Natural killer cell (primary cell): ENCODE data around the gene B3GNT4. TPM values are rescaled to one million over a fixed set of nuclear protein-coding genes. Genes with fewer than 3 reads are reported as not detected.
A peak's percentile ranks its signal among the peaks of the same experiment; 100 is the strongest.

Experiments
- ATAC-seq, 3 donors: fragments of 150-1000 bp in 2 of 3; fragments of 200-7000 bp in 1 of 3; cut with Tn5 transposase; 1 replicate in 1 of 3; 2 replicates in 2 of 3; pipeline ENCODE4 v1.10.0; 2021; ENCODE audit warnings: mild to moderate bottlenecking in 2 of 3, moderate library complexity in 2 of 3
- DNase-seq, 2 donors: peaks; one replicate each; pipeline versions ENCODE4 v3.0.0 to v3.0.0-alpha.2; 2013 to 2021; ENCODE audit warnings: mixed read lengths in 1 of 2
- H3K27ac ChIP-seq: one replicate; pipeline ENCODE4 v1.5.1; 2013; ENCODE audit warnings: mild to moderate bottlenecking, low read length
- H3K27me3 ChIP-seq: one replicate; pipeline ENCODE4 v1.6.1; 2013; ENCODE audit warnings: low read length; ENCODE audit not compliant: control insufficient read depth, insufficient read depth
- H3K36me3 ChIP-seq: one replicate; pipeline ENCODE4 v1.6.1; 2013; ENCODE audit warnings: low read length; ENCODE audit not compliant: control insufficient read depth, insufficient read depth
- H3K4me1 ChIP-seq: one replicate; pipeline ENCODE4 v1.6.1; 2013; ENCODE audit warnings: low read length; ENCODE audit not compliant: control insufficient read depth, insufficient read depth
- H3K4me3 ChIP-seq: one replicate; pipeline ENCODE4 v1.5.1; 2013; ENCODE audit warnings: low read length
- H3K9me3 ChIP-seq: one replicate; pipeline ENCODE4 v1.6.1; 2013; ENCODE audit warnings: low read length; ENCODE audit not compliant: control insufficient read depth, insufficient read depth
- H3K27ac Mint-ChIP-seq, 2 donors: one replicate each; pipeline ENCODE4 v1.8.0; 2022; ENCODE audit warnings: mild to moderate bottlenecking in 2 of 2, mixed read lengths in 2 of 2, moderate library complexity in 1 of 2
- H3K27me3 Mint-ChIP-seq, 2 donors: one replicate each; pipeline ENCODE4 v1.8.0; 2022; ENCODE audit warnings: low read depth in 2 of 2, mixed read lengths in 2 of 2
- H3K36me3 Mint-ChIP-seq: one replicate; pipeline ENCODE4 v1.8.0; 2022; ENCODE audit warnings: mixed read lengths
- H3K4me1 Mint-ChIP-seq, 2 donors: one replicate each; pipeline ENCODE4 v1.8.0; 2022; ENCODE audit warnings: mixed read lengths in 2 of 2
- H3K4me3 Mint-ChIP-seq: one replicate; pipeline ENCODE4 v1.8.0; 2022; ENCODE audit warnings: mild to moderate bottlenecking, moderate library complexity, mixed read lengths
- H3K9me3 Mint-ChIP-seq, 2 donors: one replicate each; pipeline ENCODE4 v1.8.0; 2022; ENCODE audit warnings: mixed read lengths in 2 of 2
- CTCF ChIP-seq: fragments of 200-600 bp; IDR thresholded peaks from one replicate; pipeline ENCODE4 v1.8.0; 2022; ENCODE audit warnings: antibody characterized with exemption
- whole genome bisulfite sequencing: methylation state at CpG from one replicate; pipeline ENCODE4 v1.1.7; 2013; ENCODE audit warnings: missing lambda C conversion rate; ENCODE audit not compliant: insufficient coverage; 5-methylcytosine and 5-hydroxymethylcytosine counted together
- intact Hi-C: fragments of 100-400 bp; cut with micrococcal nuclease; formaldehyde crosslinking; loops from one replicate; pipeline ENCODE4 v1.14.2; 2022
- total RNA-seq, 4 donors: library from RNA; stranded (reverse); fragments of 120-200 nt in 1 of 4; gene quantifications; one replicate each; pipeline versions ENCODE4 v1.2.3 to v1.2.4, GENCODE V29; 2013 to 2022

Gene B3GNT4
- total RNA-seq, 3 donors from 2014 or later (not counting 1 experiment from before 2014, with no cell fraction given): 0.25 to 0.68 (median 0.34) TPM

- Histone ChIP-seq H3K4me3 (no peak overlapping the region), H3K9me3 (no peaks in the 10 kb centered on the region), H3K27me3 (no peaks in the 10 kb centered on the region), H3K27ac (no peak overlapping the region), H3K36me3 (no peaks in the 10 kb centered on the region), H3K4me1 (peaks cover 11% of the 10 kb centered on the region)
- H3K36me3 Mint-ChIP-seq: no peaks in the 10 kb centered on the region
- intact Hi-C loops: no loop called here
- ATAC-seq: no peak
- WGBS: 94% methylated on average over 34 of the region's 34 CpGs
- H3K4me3 Mint-ChIP-seq: no peak overlapping the region
- no peaks in the 10 kb centered on the region for H3K9me3 Mint-ChIP-seq
- no peak overlapping the region for H3K27ac Mint-ChIP-seq
- no peak for DNase-seq
- H3K4me1 Mint-ChIP-seq: peaks cover 12 to 13% of the 10 kb centered on the region in 2 donors
- no peak for TF ChIP-seq CTCF
- H3K27me3 Mint-ChIP-seq: no peaks in the 10 kb centered on the region
These were observed 13.7 kb upstream of the B3GNT4 start for GRCh38 chr12:122189626-122190475.

GRCh38 chr12:122190842-122191668, 12.5 kb upstream of the B3GNT4 start:
- intact Hi-C loops: loop anchor here (1.0 kb wide), 2 partner anchors 60 to 137 kb away; no protein-coding TSS in a partner anchor
- no peaks in the 10 kb centered on the region for H3K27me3 ChIP-seq
- TF ChIP-seq CTCF: peak; percentile 77
- H3K4me1 ChIP-seq: peaks cover 3% of the 10 kb centered on the region
- ATAC-seq (peak; percentile 90 to 99 (median 95)), DNase-seq (peak; percentile 68 to 79)
- H3K9me3 Mint-ChIP-seq: no peaks in the 10 kb centered on the region
- H3K36me3 Mint-ChIP-seq: no peaks in the 10 kb centered on the region
- peaks cover 5 to 8% of the 10 kb centered on the region in 2 donors for H3K4me1 Mint-ChIP-seq
- H3K4me3 ChIP-seq: no peak overlapping the region
- H3K27ac ChIP-seq: no peak overlapping the region
- H3K9me3 ChIP-seq: no peaks in the 10 kb centered on the region
- H3K4me3 Mint-ChIP-seq: no peak overlapping the region
- H3K27me3 Mint-ChIP-seq: no peaks in the 10 kb centered on the region
- H3K36me3 ChIP-seq: no peaks in the 10 kb centered on the region
- no peak overlapping the region for H3K27ac Mint-ChIP-seq
- WGBS: 66% methylated on average over 16 of the region's 18 CpGs

- Histone ChIP-seq H3K36me3 (no peaks in the 10 kb centered on the region), H3K9me3 (no peaks in the 10 kb centered on the region), H3K4me1 (peaks cover 3% of the 10 kb centered on the region), H3K27me3 (no peaks in the 10 kb centered on the region), H3K4me3 (no peak overlapping the region), H3K27ac (no peak overlapping the region)
- no peak for DNase-seq
- H3K27ac Mint-ChIP-seq: no peak overlapping the region
- WGBS: 90% methylated on average over 11 of the region's 11 CpGs
- no peak for ATAC-seq
- H3K27me3 Mint-ChIP-seq: no peaks in the 10 kb centered on the region
- H3K36me3 Mint-ChIP-seq: no peaks in the 10 kb centered on the region
- H3K4me3 Mint-ChIP-seq: no peak overlapping the region
- H3K4me1 Mint-ChIP-seq: peaks cover 8 to 11% of the 10 kb centered on the region in 2 donors
- intact Hi-C loops: no loop called here
- no peaks in the 10 kb centered on the region for H3K9me3 Mint-ChIP-seq
- no peak for TF ChIP-seq CTCF
These were observed 11.1 kb upstream of the B3GNT4 start for GRCh38 chr12:122192441-122192840.
